Measurements from ENCODE around the gene ABHD1. TPM values are rescaled to one million over a fixed set of nuclear protein-coding genes. Genes with fewer than 3 reads are reported as not detected.
"Not testable (repeated sequence)": the region's sequence is repeated elsewhere in the genome, so short reads cannot be mapped to it uniquely, and the experiment has no call there.

Gene ABHD1
- total and polyA plus RNA-seq, 3 experiments from 2014 or later = 0.33 to 1.4 (median 0.90) TPM

- H3K9me3 ChIP-seq (ENCODE audit: low read length) = no peaks in the 10 kb centered on the region
- ChIA-PET CTCF (interaction anchor here (1.4 to 1.9 kb wide), 2 partner anchors 8 to 213 kb away, joined by 3 to 6 read pairs; no protein-coding TSS in a partner anchor), POLR2A (no interaction called here)
- no peak for DNase-seq
- Mint-ChIP-seq H3K4me1 (peaks cover 2 to 7% (median 4%) of the 10 kb centered on the region in 3 donors), H3K27me3 (peaks cover 18 to 31% of the 10 kb centered on the region in 2 donors), H3K36me3 (no peaks in the 10 kb centered on the region), H3K4me3 (no peak overlapping the region), H3K27ac (no peak overlapping the region), H3K9me3 (no peaks in the 10 kb centered on the region)
- peaks cover 5% of the 10 kb centered on the region for H3K4me1 ChIP-seq (ENCODE audit: insufficient read depth, low read length)
- peaks cover 12% of the 10 kb centered on the region for H3K27me3 ChIP-seq (ENCODE audit: insufficient read depth, low read length, poor library complexity, severe bottlenecking)
- no peak overlapping the region for H3K27ac ChIP-seq (ENCODE audit: low read depth, low read length)
- no peaks in the 10 kb centered on the region for H3K36me3 ChIP-seq (ENCODE audit: insufficient read depth, low read length)
- no peak overlapping the region for H3K4me3 ChIP-seq (ENCODE audit: low read length)
Observed at GRCh38 chr2:27174638-27175037, 51.0 kb downstream of the ABHD1 start.

- H3K27ac ChIP-seq (ENCODE audit: low read depth, low read length) = no peak overlapping the region
- peaks cover 8% of the 10 kb centered on the region for H3K27me3 ChIP-seq (ENCODE audit: insufficient read depth, low read length, poor library complexity, severe bottlenecking)
- H3K27ac Mint-ChIP-seq = no peak overlapping the region
- H3K4me1 ChIP-seq (ENCODE audit: insufficient read depth, low read length) = no peaks in the 10 kb centered on the region
- no peak for DNase-seq
- POLR2A ChIA-PET = no interaction called here
- no peaks in the 10 kb centered on the region for H3K9me3 ChIP-seq (ENCODE audit: low read length)
- no peaks in the 10 kb centered on the region for H3K36me3 Mint-ChIP-seq
- H3K4me3 ChIP-seq (ENCODE audit: low read length) = no peak overlapping the region
- H3K4me1 Mint-ChIP-seq = peaks cover 0 to 4% (median 3%) of the 10 kb centered on the region in 3 donors
- no peaks in the 10 kb centered on the region for H3K9me3 Mint-ChIP-seq
- H3K4me3 Mint-ChIP-seq = no peak overlapping the region
- H3K27me3 Mint-ChIP-seq = peaks cover 18 to 36% of the 10 kb centered on the region in 2 donors
- CTCF ChIA-PET = interaction anchor here (1.4 to 1.9 kb wide), 2 partner anchors 9 to 214 kb away, joined by 3 to 6 read pairs; no protein-coding TSS in a partner anchor
- no peaks in the 10 kb centered on the region for H3K36me3 ChIP-seq (ENCODE audit: insufficient read depth, low read length)
Observed at GRCh38 chr2:27175330-27175729, 51.7 kb downstream of the ABHD1 start.

GRCh38 chr2:27175781-27176180, 52.2 kb downstream of the ABHD1 start:
- H3K9me3 Mint-ChIP-seq; H3K4me1 ChIP-seq (ENCODE audit: insufficient read depth, low read length); H3K36me3 ChIP-seq (ENCODE audit: insufficient read depth, low read length); H3K9me3 ChIP-seq (ENCODE audit: low read length); DNase-seq; H3K27ac ChIP-seq (ENCODE audit: low read depth, low read length); H3K4me3 Mint-ChIP-seq; H3K27ac Mint-ChIP-seq; H3K36me3 Mint-ChIP-seq; H3K4me3 ChIP-seq (ENCODE audit: low read length); H3K4me1 Mint-ChIP-seq; H3K27me3 ChIP-seq (ENCODE audit: insufficient read depth, low read length, poor library complexity, severe bottlenecking); POLR2A ChIA-PET: not testable (repeated sequence)
- H3K27me3 Mint-ChIP-seq = peaks cover 19 to 40% of the 10 kb centered on the region in 2 donors
- CTCF ChIA-PET = interaction anchor here (1.4 to 1.9 kb wide), 2 partner anchors 9 to 214 kb away, joined by 3 to 6 read pairs; no protein-coding TSS in a partner anchor

GRCh38 chr2:27177441-27178351, 54.1 kb downstream of the ABHD1 start:
- Mint-ChIP-seq H3K4me1 (no peaks in the 10 kb centered on the region), H3K36me3 (no peaks in the 10 kb centered on the region), H3K9me3 (no peaks in the 10 kb centered on the region), H3K27ac (no peak overlapping the region), H3K27me3 (peaks cover 22 to 51% of the 10 kb centered on the region in 2 donors), H3K4me3 (no peak overlapping the region)
- DNase-seq = no peak
- Histone ChIP-seq H3K27ac (ENCODE audit: low read depth, low read length) (no peak overlapping the region), H3K27me3 (ENCODE audit: insufficient read depth, low read length, poor library complexity, severe bottlenecking) (no peaks in the 10 kb centered on the region), H3K4me3 (ENCODE audit: low read length) (no peak overlapping the region), H3K36me3 (ENCODE audit: insufficient read depth, low read length) (no peaks in the 10 kb centered on the region), H3K9me3 (ENCODE audit: low read length) (no peaks in the 10 kb centered on the region), H3K4me1 (ENCODE audit: insufficient read depth, low read length) (no peaks in the 10 kb centered on the region)
- ChIA-PET CTCF (interaction anchor here (1.6 kb wide), 1 partner anchor 8 kb away, joined by 5 read pairs; no protein-coding TSS in a partner anchor), POLR2A (no interaction called here)

GRCh38 chr2:27178469-27178868, 54.9 kb downstream of the ABHD1 start:
- H3K36me3 ChIP-seq (ENCODE audit: insufficient read depth, low read length) = no peaks in the 10 kb centered on the region
- no peak for DNase-seq
- Mint-ChIP-seq H3K9me3 (no peaks in the 10 kb centered on the region), H3K27ac (no peak overlapping the region), H3K4me3 (no peak overlapping the region), H3K27me3 (peaks cover 22 to 52% of the 10 kb centered on the region in 2 donors), H3K4me1 (no peaks in the 10 kb centered on the region), H3K36me3 (no peaks in the 10 kb centered on the region)
- ChIA-PET POLR2A (no interaction called here), CTCF (interaction anchor here (1.6 kb wide), 1 partner anchor 9 kb away, joined by 5 read pairs; no protein-coding TSS in a partner anchor)
- H3K9me3 ChIP-seq (ENCODE audit: low read length) = no peaks in the 10 kb centered on the region
- H3K4me1 ChIP-seq (ENCODE audit: insufficient read depth, low read length) = no peaks in the 10 kb centered on the region
- no peak overlapping the region for H3K4me3 ChIP-seq (ENCODE audit: low read length)
- no peak overlapping the region for H3K27ac ChIP-seq (ENCODE audit: low read depth, low read length)
- no peaks in the 10 kb centered on the region for H3K27me3 ChIP-seq (ENCODE audit: insufficient read depth, low read length, poor library complexity, severe bottlenecking)

- Mint-ChIP-seq H3K4me3 (no peak overlapping the region), H3K27me3 (peaks cover 24 to 59% of the 10 kb centered on the region in 2 donors), H3K27ac (no peak overlapping the region), H3K36me3 (no peaks in the 10 kb centered on the region), H3K4me1 (no peaks in the 10 kb centered on the region), H3K9me3 (no peaks in the 10 kb centered on the region)
- no peak overlapping the region for H3K4me3 ChIP-seq (ENCODE audit: low read length)
- H3K27ac ChIP-seq (ENCODE audit: low read depth, low read length) = no peak overlapping the region
- H3K9me3 ChIP-seq (ENCODE audit: low read length) = no peaks in the 10 kb centered on the region
- POLR2A ChIA-PET = no interaction called here
- H3K36me3 ChIP-seq (ENCODE audit: insufficient read depth, low read length) = no peaks in the 10 kb centered on the region
- no peak for DNase-seq
- H3K4me1 ChIP-seq (ENCODE audit: insufficient read depth, low read length) = no peaks in the 10 kb centered on the region
- CTCF ChIA-PET = no interaction called here
- H3K27me3 ChIP-seq (ENCODE audit: insufficient read depth, low read length, poor library complexity, severe bottlenecking) = no peaks in the 10 kb centered on the region
Observed at GRCh38 chr2:27179344-27180000, 55.9 kb downstream of the ABHD1 start.

Other genes with a start within 250 kb of the ABHD1 start
- gene MAPRE3, start 153.2 kb upstream of the ABHD1 start, total RNA-seq = 1 to 10 TPM; 2.4 to 3.0 TPM
- gene MAPRE3, start 153.2 kb upstream of the ABHD1 start, polyA plus RNA-seq = 2.0 TPM
- 10 to 100 TPM; 67.6 to 71.7 TPM for gene TMEM214, start 90.8 kb upstream of the ABHD1 start, total RNA-seq
- 36.3 TPM for gene TMEM214, start 90.8 kb upstream of the ABHD1 start, polyA plus RNA-seq
- gene AGBL5, start 72.1 kb upstream of the ABHD1 start, total RNA-seq = 10 to 100 TPM; 16.0 to 17.3 TPM
- gene AGBL5, start 72.1 kb upstream of the ABHD1 start, polyA plus RNA-seq = 11.5 TPM
- 100 to 1,000 TPM; 346 to 353 TPM for gene OST4, start 52.2 kb upstream of the ABHD1 start, total RNA-seq
- gene OST4, start 52.2 kb upstream of the ABHD1 start, polyA plus RNA-seq = 907 TPM
- gene EMILIN1, start 45.2 kb upstream of the ABHD1 start, total RNA-seq = under 1 TPM; 0.79 to 0.89 TPM
- gene EMILIN1, start 45.2 kb upstream of the ABHD1 start, polyA plus RNA-seq = 0.85 TPM
- gene KHK, start 37.0 kb upstream of the ABHD1 start, total RNA-seq = 10 to 100 TPM; 14.5 to 17.8 TPM
- 6.5 TPM for gene KHK, start 37.0 kb upstream of the ABHD1 start, polyA plus RNA-seq
- 1 to 10 TPM; 2.7 to 3.5 TPM for gene CGREF1, start 4.7 kb upstream of the ABHD1 start, total RNA-seq
- 0.17 TPM for gene CGREF1, start 4.7 kb upstream of the ABHD1 start, polyA plus RNA-seq
- gene PREB, start 10.8 kb downstream of the ABHD1 start, total RNA-seq = 10 to 100 TPM; 79.5 to 80.6 TPM
- gene PREB, start 10.8 kb downstream of the ABHD1 start, polyA plus RNA-seq = 68.6 TPM
- not detected for gene PRR30, start 15.6 kb downstream of the ABHD1 start, total RNA-seq
- not detected for gene PRR30, start 15.6 kb downstream of the ABHD1 start, polyA plus RNA-seq
- gene TCF23, start 25.2 kb downstream of the ABHD1 start, total RNA-seq = not detected
- gene TCF23, start 25.2 kb downstream of the ABHD1 start, polyA plus RNA-seq = not detected
- 100 to 1,000 TPM; 101 to 106 TPM for gene ATRAID, start 88.2 kb downstream of the ABHD1 start, total RNA-seq
- gene ATRAID, start 88.2 kb downstream of the ABHD1 start, polyA plus RNA-seq = 296 TPM
- 100 to 1,000 TPM; 109 to 110 TPM for gene SLC5A6, start 88.5 kb downstream of the ABHD1 start, total RNA-seq
- gene SLC5A6, start 88.5 kb downstream of the ABHD1 start, polyA plus RNA-seq = 21.0 TPM
- 100 to 1,000 TPM; 147 to 154 TPM for gene CAD, start 93.6 kb downstream of the ABHD1 start, total RNA-seq
- 27.0 TPM for gene CAD, start 93.6 kb downstream of the ABHD1 start, polyA plus RNA-seq
- gene SLC30A3, start 139.2 kb downstream of the ABHD1 start, total RNA-seq = under 1 TPM; 0.33 to 0.55 TPM
- gene SLC30A3, start 139.2 kb downstream of the ABHD1 start, polyA plus RNA-seq = not detected
- not detected for gene DNAJC5G, start 151.6 kb downstream of the ABHD1 start, total RNA-seq
- not detected for gene DNAJC5G, start 151.6 kb downstream of the ABHD1 start, polyA plus RNA-seq
- under 1 TPM; 0.22 TPM for gene TRIM54, start 158.6 kb downstream of the ABHD1 start, total RNA-seq
- gene TRIM54, start 158.6 kb downstream of the ABHD1 start, polyA plus RNA-seq = not detected
- gene UCN, start 184.6 kb downstream of the ABHD1 start, total RNA-seq = 1 to 10 TPM; 1.7 to 2.6 TPM
- gene UCN, start 184.6 kb downstream of the ABHD1 start, polyA plus RNA-seq = 0.71 TPM
- 10 to 100 TPM; 85.9 to 86.4 TPM for gene MPV17, start 199.3 kb downstream of the ABHD1 start, total RNA-seq
- gene MPV17, start 199.3 kb downstream of the ABHD1 start, polyA plus RNA-seq = 118 TPM
- gene GTF3C2, start 232.9 kb downstream of the ABHD1 start, total RNA-seq = 10 to 100 TPM; 76.7 to 81.7 TPM
- 43.5 TPM for gene GTF3C2, start 232.9 kb downstream of the ABHD1 start, polyA plus RNA-seq
- gene EIF2B4, start 246.5 kb downstream of the ABHD1 start, total RNA-seq = 10 to 100 TPM; 46.6 to 47.1 TPM
- 32.7 TPM for gene EIF2B4, start 246.5 kb downstream of the ABHD1 start, polyA plus RNA-seq
- gene SNX17, start 246.8 kb downstream of the ABHD1 start, total RNA-seq = 100 to 1,000 TPM; 122 to 130 TPM
- 211 TPM for gene SNX17, start 246.8 kb downstream of the ABHD1 start, polyA plus RNA-seq

All from CD8-positive, alpha-beta memory T cell (primary cell).